Measurements from ENCODE around the gene BMP10. TPM values are rescaled to one million over a fixed set of nuclear protein-coding genes. Genes with fewer than 3 reads are reported as not detected.

Gene BMP10
- total RNA-seq, 1 experiment from 2014 or later = not detected

GRCh38 chr2:68817306-68817705, 53.9 kb downstream of the BMP10 start:
- no peaks in the 10 kb centered on the region for H3K79me1 ChIP-seq (ENCODE audit: insufficient read depth, low read depth, low read length, poor library complexity, severe bottlenecking)
- no peak overlapping the region for H3K23ac ChIP-seq (ENCODE audit: insufficient read length, low read depth, low read length)
- no peaks in the 10 kb centered on the region for H3K79me2 ChIP-seq (ENCODE audit: insufficient read depth, low read length)
- no peak for DNase-seq
- Mint-ChIP-seq H3K27ac (no peak overlapping the region), H3K9me3 (no peaks in the 10 kb centered on the region), H3K4me3 (no peak overlapping the region), H3K36me3 (ENCODE audit: insufficient read depth in 1 of 3, low read depth in 3 of 3) (no peaks in the 10 kb centered on the region; a peak in 1 of 7 replicates), H3K4me1 (peaks cover 17 to 20% of the 10 kb centered on the region in 2 experiments), H3K27me3 (ENCODE audit: low read depth) (peaks cover 3% of the 10 kb centered on the region)
- H3K14ac ChIP-seq (ENCODE audit: insufficient read depth, low read length) = no peak overlapping the region
- no peak overlapping the region for H4K5ac ChIP-seq (ENCODE audit: insufficient read length, low read depth, low read length)
- no peaks in the 10 kb centered on the region for H3K4me1 ChIP-seq (ENCODE audit: insufficient read depth, low read length)
- no peak overlapping the region for H3K27ac ChIP-seq (ENCODE audit: insufficient read length, low read depth, low read length)
- H3K56ac ChIP-seq (ENCODE audit: insufficient read length, low read depth, low read length) = no peak overlapping the region
- no peak overlapping the region for H4K91ac ChIP-seq (ENCODE audit: insufficient read length, low read depth, low read length)
- H3K4ac ChIP-seq (ENCODE audit: low read depth, low read length) = no peak overlapping the region
- no peaks in the 10 kb centered on the region for H3K9me3 ChIP-seq (ENCODE audit: control insufficient read depth, low read depth, low read length)
- H3K4me2 ChIP-seq (ENCODE audit: insufficient read depth, insufficient read length, low read length) = no peak overlapping the region
- no peak overlapping the region for H2BK12ac ChIP-seq (ENCODE audit: insufficient read length, low read depth, low read length)
- no peak overlapping the region for H2BK15ac ChIP-seq (ENCODE audit: low read depth, low read length)
- no peak overlapping the region for H2AK5ac ChIP-seq (ENCODE audit: insufficient read length, low read length)
- H2BK5ac ChIP-seq (ENCODE audit: insufficient read length, low read length) = no peak overlapping the region
- no peak for TF ChIP-seq CTCF (conservative IDR thresholded peaks at IDR 0.05)
- H3K27me3 ChIP-seq (ENCODE audit: insufficient read depth, low read length) = no peaks in the 10 kb centered on the region
- H2AFZ ChIP-seq (ENCODE audit: low read length) = no peak overlapping the region
- H3T11ph ChIP-seq (ENCODE audit: low read length) = no peak overlapping the region
- H4K20me1 ChIP-seq (ENCODE audit: control insufficient read depth, insufficient read depth, insufficient read length) = no peaks in the 10 kb centered on the region
- H2BK20ac ChIP-seq (ENCODE audit: low read depth, low read length, poor library complexity, severe bottlenecking) = no peak overlapping the region
- no peaks in the 10 kb centered on the region for H3K23me2 ChIP-seq (ENCODE audit: insufficient read length, low read depth, low read length, poor library complexity, severe bottlenecking)
- H2BK120ac ChIP-seq (ENCODE audit: low read depth, low read length, poor library complexity, severe bottlenecking) = no peak overlapping the region
- H3K18ac ChIP-seq (ENCODE audit: insufficient read length, low read depth, low read length) = no peak overlapping the region
- H4K8ac ChIP-seq (replicated peaks; ENCODE audit: insufficient read length, low read depth, low read length) = no peak overlapping the region
- no peak overlapping the region for H3K9ac ChIP-seq (ENCODE audit: extremely low read depth, insufficient read length, low read length)

Other genes with a start within 250 kb of the BMP10 start
- 1.5 TPM in 2 replicates for gene PROKR1, start 227.8 kb downstream of the BMP10 start, total RNA-seq (2021)
- 1.3 TPM in 2 replicates for gene ARHGAP25, start 136.6 kb downstream of the BMP10 start, total RNA-seq (2021)
- not detected in 2 replicates for gene GKN2, start 81.5 kb upstream of the BMP10 start, total RNA-seq (2021)
- gene GKN1, start 103.2 kb upstream of the BMP10 start, total RNA-seq (2021) = not detected in 2 replicates
- 37.3 and 39.5 TPM in 2 replicates for gene ANTXR1, start 141.8 kb upstream of the BMP10 start, total RNA-seq (2021)

Measured in H9 (cell line).